HEK293 (cell line): ENCODE measurements around the gene ADPRHL1.

Source experiments
- CTCF ChIA-PET: fragments of 350-600 bp; formaldehyde crosslinking; extraction: SDS; loops from one replicate; lab custom pipeline; 2021; ENCODE audit warnings: antibody characterized with exemption; lab: Yijun Ruan, JAX
- POLR2A ChIA-PET: fragments of 300-600 bp; formaldehyde crosslinking; extraction: SDS; loops from one replicate; lab custom pipeline; 2020; ENCODE audit warnings: antibody characterized with exemption, inconsistent platforms; lab: Yijun Ruan, JAX
- H3K27ac ChIP-seq: fragments of 200-500 bp; sonication (Bioruptor generic); 2 replicates; pipeline ENCODE4 v1.5.1; 2014; ENCODE audit warnings: low read depth, low read length, control low read depth, inconsistent platforms; ENCODE audit errors: extremely low read depth
- H3K36me3 ChIP-seq, 2 experiments: fragments of 200-500 bp in 1 of 2; sonication (Bioruptor generic) in 1 of 2; 1 replicate in 1 of 2; 2 replicates in 1 of 2; pipeline ENCODE4 v1.5.1; 2014 to 2017; ENCODE audit warnings: inconsistent platforms in 2 of 2, low read length in 2 of 2; ENCODE audit not compliant: control insufficient read depth in 2 of 2, insufficient read depth in 1 of 2
- H3K4me1 ChIP-seq: fragments of 200-500 bp; sonication (Bioruptor generic); 2 replicates; pipeline ENCODE4 v1.5.1; 2014; ENCODE audit warnings: mild to moderate bottlenecking, low read length, inconsistent platforms; ENCODE audit not compliant: control insufficient read depth, insufficient read depth
- H3K4me3 ChIP-seq: 2 replicates; pipeline ENCODE4 v1.5.1; 2011; ENCODE audit warnings: low read depth, mild to moderate bottlenecking, control low read depth, low read length, moderate library complexity
- H3K9me3 ChIP-seq: fragments of 200-500 bp; sonication (Bioruptor generic); 2 replicates; pipeline ENCODE4 v1.5.1; 2014; ENCODE audit warnings: low read depth, low read length, inconsistent platforms; ENCODE audit not compliant: control insufficient read depth, insufficient read depth
- EGR2 ChIP-seq: fragments of 450-650 bp; formaldehyde crosslinking; IDR thresholded peaks from 2 replicates; pipeline ENCODE4 v1.5.1; 2016; ENCODE audit warnings: low read depth, missing biosample characterization, missing genetic modification characterization
- SP3 ChIP-seq: fragments of 450-650 bp; formaldehyde crosslinking; IDR thresholded peaks from 2 replicates; pipeline ENCODE4 v1.5.1; 2016; ENCODE audit warnings: missing biosample characterization, missing genetic modification characterization
- YY2 ChIP-seq: fragments of 450-650 bp; formaldehyde crosslinking; IDR thresholded peaks from 2 replicates; pipeline ENCODE4 v1.5.1; 2016; ENCODE audit warnings: missing biosample characterization, missing genetic modification characterization
- ZNF140 ChIP-seq: fragments of 450-650 bp; formaldehyde crosslinking; IDR thresholded peaks from 2 replicates; pipeline ENCODE4 v1.5.1; 2016; ENCODE audit warnings: missing biosample characterization, missing genetic modification characterization
- ZNF174 ChIP-seq: fragments of 450-650 bp; formaldehyde crosslinking; IDR thresholded peaks from 2 replicates; pipeline ENCODE4 v1.5.0; 2017; ENCODE audit warnings: missing biosample characterization, mild to moderate bottlenecking, missing genetic modification characterization
- ZNF202 ChIP-seq: fragments of 450-650 bp; formaldehyde crosslinking; IDR thresholded peaks from 2 replicates; pipeline ENCODE4 v1.5.1; 2016; ENCODE audit warnings: missing biosample characterization, missing genetic modification characterization, borderline replicate concordance
- ZNF366 ChIP-seq: fragments of 450-650 bp; formaldehyde crosslinking; conservative IDR thresholded peaks from 2 replicates; pipeline ENCODE4 v1.5.1; 2016; ENCODE audit warnings: missing biosample characterization, missing genetic modification characterization
- ZNF416 ChIP-seq: fragments of 450-650 bp; formaldehyde crosslinking; IDR thresholded peaks from 2 replicates; pipeline ENCODE4 v1.5.1; 2016; ENCODE audit warnings: missing biosample characterization, missing genetic modification characterization
- ZNF585B ChIP-seq: fragments of 450-650 bp; formaldehyde crosslinking; IDR thresholded peaks from 2 replicates; pipeline ENCODE4 v1.5.1; 2016; ENCODE audit warnings: missing biosample characterization, missing genetic modification characterization
- ZNF791 ChIP-seq: fragments of 450-650 bp; formaldehyde crosslinking; IDR thresholded peaks from 2 replicates; pipeline ENCODE4 v1.5.1; 2016; ENCODE audit warnings: missing biosample characterization, missing genetic modification characterization
- TF ChIP-seq, protein P1 (sequence below): fragments of 450-650 bp; formaldehyde crosslinking; IDR thresholded peaks from 2 replicates; pipeline ENCODE4 v1.5.1; 2016; ENCODE audit warnings: missing biosample characterization, missing genetic modification characterization
- TF ChIP-seq, protein P2 (sequence below): fragments of 450-650 bp; formaldehyde crosslinking; IDR thresholded peaks from 2 replicates; pipeline ENCODE4 v1.5.1; 2017; ENCODE audit warnings: missing biosample characterization, missing genetic modification characterization
- TF ChIP-seq, protein P3 (sequence below): fragments of 450-650 bp; formaldehyde crosslinking; IDR thresholded peaks from 2 replicates; pipeline ENCODE4 v1.5.1; 2016; ENCODE audit warnings: missing biosample characterization, missing genetic modification characterization
- TF ChIP-seq, protein P4 (sequence below): fragments of 450-650 bp; formaldehyde crosslinking; IDR thresholded peaks from 2 replicates; pipeline ENCODE4 v1.5.1; 2017; ENCODE audit warnings: missing biosample characterization, missing genetic modification characterization
- TF ChIP-seq, protein P5 (sequence below): fragments of 450-650 bp; formaldehyde crosslinking; IDR thresholded peaks from 2 replicates; pipeline ENCODE4 v1.5.1; 2016; ENCODE audit warnings: missing biosample characterization, missing genetic modification characterization
- TF ChIP-seq, protein P6 (sequence below): fragments of 450-650 bp; formaldehyde crosslinking; IDR thresholded peaks from 2 replicates; pipeline ENCODE4 v1.5.1; 2016; ENCODE audit warnings: missing biosample characterization, missing genetic modification characterization

Gene ADPRHL1

DNA sequence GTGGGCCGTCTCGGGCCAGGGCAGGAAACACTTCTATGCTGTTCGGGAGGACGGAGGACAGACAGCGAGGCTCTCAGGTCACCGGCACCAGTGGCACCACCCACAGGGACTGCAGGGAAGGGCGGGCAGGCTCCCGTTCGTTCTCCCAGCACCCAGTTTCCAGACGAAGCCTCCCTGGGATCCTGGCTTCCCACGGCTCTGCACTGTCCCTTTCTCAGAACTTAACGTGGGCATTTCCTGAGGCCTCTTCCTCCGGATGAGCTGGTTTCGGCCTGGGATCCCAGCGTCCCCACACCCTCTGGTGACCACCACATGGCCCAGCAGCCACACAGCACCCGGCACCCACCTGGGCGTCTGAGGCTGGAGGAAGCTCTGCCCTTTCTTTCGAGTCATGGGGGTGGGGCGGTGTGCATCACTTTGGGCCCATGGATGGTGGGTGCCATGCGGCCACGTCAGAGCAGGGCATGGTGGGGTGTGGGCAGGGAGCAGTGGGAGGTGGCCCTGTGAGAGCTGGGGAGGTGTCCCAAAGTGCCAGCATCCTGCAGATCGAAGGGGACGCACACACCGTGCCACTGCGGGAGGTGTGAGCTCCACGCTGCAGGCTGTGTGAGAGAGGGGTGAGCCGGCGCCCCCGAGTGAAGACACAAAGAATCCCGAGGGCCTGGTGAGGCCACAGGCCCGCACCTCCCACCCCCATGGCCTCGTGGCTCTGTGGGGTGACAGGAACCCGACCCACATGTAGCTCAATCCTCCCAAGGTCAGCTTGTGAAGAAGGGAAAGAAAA, 50.6 kb downstream of the ADPRHL1 start:
- no peaks in the 10 kb centered on the region for H3K4me1 ChIP-seq
- no peaks in the 10 kb centered on the region for H3K9me3 ChIP-seq
- POLR2A ChIA-PET: no interaction called here
- TF ChIP-seq, protein P1, sequence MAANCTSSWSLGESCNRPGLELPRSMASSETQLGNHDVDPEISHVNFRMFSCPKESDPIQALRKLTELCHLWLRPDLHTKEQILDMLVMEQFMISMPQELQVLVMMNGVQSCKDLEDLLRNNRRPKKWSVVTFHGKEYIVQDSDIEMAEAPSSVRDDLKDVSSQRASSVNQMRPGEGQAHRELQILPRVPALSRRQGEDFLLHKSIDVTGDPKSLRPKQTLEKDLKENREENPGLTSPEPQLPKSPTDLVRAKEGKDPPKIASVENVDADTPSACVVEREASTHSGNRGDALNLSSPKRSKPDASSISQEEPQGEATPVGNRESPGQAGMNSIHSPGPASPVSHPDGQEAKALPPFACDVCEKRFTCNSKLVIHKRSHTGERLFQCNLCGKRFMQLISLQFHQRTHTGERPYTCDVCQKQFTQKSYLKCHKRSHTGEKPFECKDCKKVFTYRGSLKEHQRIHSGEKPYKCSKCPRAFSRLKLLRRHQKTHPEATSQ: no peak
- peak; percentile 68 for TF ChIP-seq EGR2 (tag by site-specific recombination)
- CTCF ChIA-PET: interaction anchor here (0.6 kb wide), 1 partner anchor 42 kb away, joined by 3 read pairs; no protein-coding TSS in a partner anchor
- H3K4me3 ChIP-seq: no peak overlapping the region
- H3K36me3 ChIP-seq: no peaks in the 10 kb centered on the region
- H3K27ac ChIP-seq: no peak overlapping the region

DNA sequence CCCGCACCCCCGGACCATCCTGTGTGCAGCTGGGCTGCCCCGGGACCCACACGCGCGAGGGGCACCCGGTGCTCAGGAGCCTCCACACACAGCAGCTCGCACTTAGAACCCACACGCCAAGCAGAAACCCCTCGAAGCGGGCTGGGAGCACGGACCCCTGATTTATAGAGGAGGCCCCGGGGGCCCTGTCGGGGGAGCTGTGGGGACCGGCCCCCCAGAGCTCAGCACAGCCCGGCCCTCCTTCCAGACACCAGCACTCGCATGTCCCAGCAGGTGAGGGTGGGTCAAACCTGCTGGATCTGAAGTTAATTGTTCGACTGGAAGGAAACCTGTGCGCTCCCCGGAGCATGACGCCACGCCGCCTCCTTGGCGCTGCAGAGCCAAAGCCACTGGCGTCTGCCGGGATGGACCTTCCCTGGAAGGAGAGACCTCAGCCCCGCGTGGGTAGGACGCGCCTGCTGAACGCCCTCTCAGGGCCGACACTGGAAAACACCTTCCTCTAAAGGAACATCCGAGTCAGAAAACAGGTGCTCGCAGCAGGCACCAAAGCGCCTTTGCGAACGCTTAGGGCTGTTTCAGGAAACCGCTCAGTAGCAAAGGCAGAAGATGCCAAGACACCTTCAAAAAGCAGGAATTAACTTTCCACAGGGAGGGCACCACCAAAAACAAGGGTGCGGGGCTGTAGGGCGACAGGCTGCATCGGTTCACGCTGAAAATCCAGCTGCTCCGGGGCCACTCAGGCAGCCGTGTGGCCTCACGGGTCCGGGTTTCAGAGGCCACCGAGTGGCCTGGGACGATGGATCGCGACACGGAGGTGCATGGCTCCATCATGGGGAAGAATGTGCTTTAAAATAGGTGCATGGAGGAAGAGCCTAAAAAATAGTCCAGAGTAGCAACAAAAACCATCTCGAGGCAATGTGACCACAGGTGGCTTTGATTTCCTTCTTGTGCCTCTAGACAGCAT, 51.6 kb downstream of the ADPRHL1 start:
- Histone ChIP-seq H3K4me3 (no peak overlapping the region), H3K4me1 (no peaks in the 10 kb centered on the region), H3K36me3 (no peaks in the 10 kb centered on the region), H3K27ac (no peak overlapping the region), H3K9me3 (no peaks in the 10 kb centered on the region)
- TF ChIP-seq ZNF174 (tag by site-specific recombination) (no peak), ZNF366 (tag by site-specific recombination) (no peak), ZNF585B (tag by site-specific recombination) (no peak), YY2 (tag by site-specific recombination) (no peak), ZNF140 (tag by site-specific recombination) (no peak), ZNF202 (tag by site-specific recombination) (no peak), SP3 (tag by site-specific recombination) (no peak), ZNF791 (no peak), ZNF416 (tag by site-specific recombination) (no peak)
- TF ChIP-seq, protein P2, sequence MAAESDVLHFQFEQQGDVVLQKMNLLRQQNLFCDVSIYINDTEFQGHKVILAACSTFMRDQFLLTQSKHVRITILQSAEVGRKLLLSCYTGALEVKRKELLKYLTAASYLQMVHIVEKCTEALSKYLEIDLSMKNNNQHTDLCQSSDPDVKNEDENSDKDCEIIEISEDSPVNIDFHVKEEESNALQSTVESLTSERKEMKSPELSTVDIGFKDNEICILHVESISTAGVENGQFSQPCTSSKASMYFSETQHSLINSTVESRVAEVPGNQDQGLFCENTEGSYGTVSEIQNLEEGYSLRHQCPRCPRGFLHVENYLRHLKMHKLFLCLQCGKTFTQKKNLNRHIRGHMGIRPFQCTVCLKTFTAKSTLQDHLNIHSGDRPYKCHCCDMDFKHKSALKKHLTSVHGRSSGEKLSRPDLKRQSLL: no peak
- TF ChIP-seq, protein P3, sequence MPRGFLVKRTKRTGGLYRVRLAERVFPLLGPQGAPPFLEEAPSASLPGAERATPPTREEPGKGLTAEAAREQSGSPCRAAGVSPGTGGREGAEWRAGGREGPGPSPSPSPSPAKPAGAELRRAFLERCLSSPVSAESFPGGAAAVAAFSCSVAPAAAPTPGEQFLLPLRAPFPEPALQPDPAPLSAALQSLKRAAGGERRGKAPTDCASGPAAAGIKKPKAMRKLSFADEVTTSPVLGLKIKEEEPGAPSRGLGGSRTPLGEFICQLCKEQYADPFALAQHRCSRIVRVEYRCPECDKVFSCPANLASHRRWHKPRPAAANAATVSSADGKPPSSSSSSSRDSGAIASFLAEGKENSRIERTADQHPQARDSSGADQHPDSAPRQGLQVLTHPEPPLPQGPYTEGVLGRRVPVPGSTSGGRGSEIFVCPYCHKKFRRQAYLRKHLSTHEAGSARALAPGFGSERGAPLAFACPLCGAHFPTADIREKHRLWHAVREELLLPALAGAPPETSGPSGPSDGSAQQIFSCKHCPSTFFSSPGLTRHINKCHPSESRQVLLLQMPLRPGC (tag by site-specific recombination): no peak
- TF ChIP-seq, protein P4, sequence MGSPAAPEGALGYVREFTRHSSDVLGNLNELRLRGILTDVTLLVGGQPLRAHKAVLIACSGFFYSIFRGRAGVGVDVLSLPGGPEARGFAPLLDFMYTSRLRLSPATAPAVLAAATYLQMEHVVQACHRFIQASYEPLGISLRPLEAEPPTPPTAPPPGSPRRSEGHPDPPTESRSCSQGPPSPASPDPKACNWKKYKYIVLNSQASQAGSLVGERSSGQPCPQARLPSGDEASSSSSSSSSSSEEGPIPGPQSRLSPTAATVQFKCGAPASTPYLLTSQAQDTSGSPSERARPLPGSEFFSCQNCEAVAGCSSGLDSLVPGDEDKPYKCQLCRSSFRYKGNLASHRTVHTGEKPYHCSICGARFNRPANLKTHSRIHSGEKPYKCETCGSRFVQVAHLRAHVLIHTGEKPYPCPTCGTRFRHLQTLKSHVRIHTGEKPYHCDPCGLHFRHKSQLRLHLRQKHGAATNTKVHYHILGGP (tag by site-specific recombination): no peak
- TF ChIP-seq, protein P5, sequence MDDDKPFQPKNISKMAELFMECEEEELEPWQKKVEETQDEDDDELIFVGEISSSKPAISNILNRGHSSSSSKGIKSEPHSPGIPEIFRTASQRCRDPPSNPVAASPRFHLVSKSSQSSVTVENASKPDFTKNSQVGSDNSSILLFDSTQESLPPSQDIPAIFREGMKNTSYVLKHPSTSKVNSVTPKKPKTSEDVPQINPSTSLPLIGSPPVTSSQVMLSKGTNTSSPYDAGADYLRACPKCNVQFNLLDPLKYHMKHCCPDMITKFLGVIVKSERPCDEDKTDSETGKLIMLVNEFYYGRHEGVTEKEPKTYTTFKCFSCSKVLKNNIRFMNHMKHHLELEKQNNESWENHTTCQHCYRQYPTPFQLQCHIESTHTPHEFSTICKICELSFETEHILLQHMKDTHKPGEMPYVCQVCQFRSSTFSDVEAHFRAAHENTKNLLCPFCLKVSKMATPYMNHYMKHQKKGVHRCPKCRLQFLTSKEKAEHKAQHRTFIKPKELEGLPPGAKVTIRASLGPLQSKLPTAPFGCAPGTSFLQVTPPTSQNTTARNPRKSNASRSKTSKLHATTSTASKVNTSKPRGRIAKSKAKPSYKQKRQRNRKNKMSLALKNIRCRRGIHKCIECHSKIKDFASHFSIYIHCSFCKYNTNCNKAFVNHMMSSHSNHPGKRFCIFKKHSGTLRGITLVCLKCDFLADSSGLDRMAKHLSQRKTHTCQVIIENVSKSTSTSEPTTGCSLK: no peak
- TF ChIP-seq, protein P6, sequence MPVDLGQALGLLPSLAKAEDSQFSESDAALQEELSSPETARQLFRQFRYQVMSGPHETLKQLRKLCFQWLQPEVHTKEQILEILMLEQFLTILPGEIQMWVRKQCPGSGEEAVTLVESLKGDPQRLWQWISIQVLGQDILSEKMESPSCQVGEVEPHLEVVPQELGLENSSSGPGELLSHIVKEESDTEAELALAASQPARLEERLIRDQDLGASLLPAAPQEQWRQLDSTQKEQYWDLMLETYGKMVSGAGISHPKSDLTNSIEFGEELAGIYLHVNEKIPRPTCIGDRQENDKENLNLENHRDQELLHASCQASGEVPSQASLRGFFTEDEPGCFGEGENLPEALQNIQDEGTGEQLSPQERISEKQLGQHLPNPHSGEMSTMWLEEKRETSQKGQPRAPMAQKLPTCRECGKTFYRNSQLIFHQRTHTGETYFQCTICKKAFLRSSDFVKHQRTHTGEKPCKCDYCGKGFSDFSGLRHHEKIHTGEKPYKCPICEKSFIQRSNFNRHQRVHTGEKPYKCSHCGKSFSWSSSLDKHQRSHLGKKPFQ (tag by site-specific recombination): no peak
- CTCF ChIA-PET: no interaction called here
- POLR2A ChIA-PET: no interaction called here
